GM19193 (cell line): ENCODE data around the gene CTSZ.

Source experiments
- POLR2A ChIP-seq: IDR thresholded peaks from 4 replicates; pipeline ENCODE4 v1.6.1; 2011; ENCODE audit not compliant: insufficient read depth, insufficient read length; ENCODE audit errors: extremely low read depth

The CTSZ gene

GRCh38 chr20:58969439-58969838, 37.6 kb downstream of the CTSZ start:
- no peak for TF ChIP-seq POLR2A

GRCh38 chr20:58967652-58968429, 39.2 kb downstream of the CTSZ start:
- no peak for TF ChIP-seq POLR2A

- no peak for TF ChIP-seq POLR2A
These were observed 41.6 kb downstream of the CTSZ start for GRCh38 chr20:58965270-58966064.

- no peak for TF ChIP-seq POLR2A
These were observed 43.9 kb downstream of the CTSZ start for GRCh38 chr20:58963060-58963584.

GRCh38 chr20:58959652-58960051, 47.4 kb downstream of the CTSZ start:
- TF ChIP-seq POLR2A, result no peak

- no peak for TF ChIP-seq POLR2A
These were observed 51.0 kb downstream of the CTSZ start for GRCh38 chr20:58956078-58956477.

GRCh38 chr20:58953050-58953449, 54.0 kb downstream of the CTSZ start:
- TF ChIP-seq POLR2A, result no peak

- no peak for TF ChIP-seq POLR2A
These were observed 56.5 kb downstream of the CTSZ start for GRCh38 chr20:58950603-58951002.

GRCh38 chr20:58945965-58946631, 61.0 kb downstream of the CTSZ start:
- TF ChIP-seq POLR2A, result no peak
